ENCODE data around the gene ZAP70. TPM values are rescaled to one million over a fixed set of nuclear protein-coding genes. Genes with fewer than 3 reads are reported as not detected.
"Not testable (repeated sequence)": the region's sequence is repeated elsewhere in the genome, so short reads cannot be mapped to it uniquely, and the experiment has no call there.

ZAP70 gene
- total and polyA plus RNA-seq, 8 donors: 1.1 to 78.2 (median 4.1) TPM

GRCh38 chr2:97677480-97677879, 35.9 kb upstream of the ZAP70 start:
- TF ChIP-seq POLR2AphosphoS5 (IDR thresholded peaks at IDR 0.05): no peak
- no peak for TF ChIP-seq EP300 (IDR thresholded peaks at IDR 0.05)
- no peak for TF ChIP-seq POLR2A (IDR thresholded peaks at IDR 0.05)
- H3K4me3 ChIP-seq: no peak overlapping the region
- H3K9me3 ChIP-seq: no peaks in the 10 kb centered on the region
- no peaks in the 10 kb centered on the region for H3K27me3 ChIP-seq
- H3K36me3 ChIP-seq: no peaks in the 10 kb centered on the region
- 83 to 91% (median 88%) methylated on average over 2 of the region's 2 CpGs for WGBS, 5 donors
- no peak for DNase-seq
- no peaks in the 10 kb centered on the region for H3K4me1 ChIP-seq
- intact Hi-C loops (cut with DNase I; ENCODE audit: low total_unique reads): no loop called here
- no peak overlapping the region for H3K27ac ChIP-seq

DNA sequence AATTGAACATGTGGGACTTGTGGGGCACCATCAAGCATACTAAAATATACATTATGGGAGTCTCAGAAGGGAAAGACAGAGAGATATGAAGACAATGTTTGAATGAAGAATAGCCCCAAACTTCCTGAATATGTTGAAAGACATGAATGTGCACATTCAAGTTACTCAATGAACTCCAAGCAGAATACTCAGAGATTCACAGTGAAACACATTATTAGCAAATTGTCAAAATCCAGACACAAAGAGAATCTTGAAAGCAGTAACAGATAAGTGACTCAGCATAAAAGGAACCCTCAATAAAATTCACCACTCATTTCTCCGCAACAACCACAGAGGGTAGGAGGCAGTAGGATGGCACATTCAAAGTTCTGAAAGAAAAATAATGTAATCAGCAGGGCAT, 35.1 kb upstream of the ZAP70 start:
- Histone ChIP-seq H3K36me3 (no peaks in the 10 kb centered on the region), H3K4me1 (no peaks in the 10 kb centered on the region), H3K4me3 (no peak overlapping the region), H3K27ac (no peak overlapping the region), H3K9me3 (no peaks in the 10 kb centered on the region), H3K27me3 (no peaks in the 10 kb centered on the region)
- no peak for DNase-seq
- 86 to 100% (median 89%) methylated on average over 1 of the region's 1 CpG for WGBS, 5 donors
- TF ChIP-seq POLR2AphosphoS5 (IDR thresholded peaks at IDR 0.05) (no peak), POLR2A (IDR thresholded peaks at IDR 0.05) (no peak), CTCF (IDR thresholded peaks at IDR 0.05) (no peak), EP300 (IDR thresholded peaks at IDR 0.05) (no peak)
- intact Hi-C loops (cut with DNase I; ENCODE audit: low total_unique reads): no loop called here

DNA sequence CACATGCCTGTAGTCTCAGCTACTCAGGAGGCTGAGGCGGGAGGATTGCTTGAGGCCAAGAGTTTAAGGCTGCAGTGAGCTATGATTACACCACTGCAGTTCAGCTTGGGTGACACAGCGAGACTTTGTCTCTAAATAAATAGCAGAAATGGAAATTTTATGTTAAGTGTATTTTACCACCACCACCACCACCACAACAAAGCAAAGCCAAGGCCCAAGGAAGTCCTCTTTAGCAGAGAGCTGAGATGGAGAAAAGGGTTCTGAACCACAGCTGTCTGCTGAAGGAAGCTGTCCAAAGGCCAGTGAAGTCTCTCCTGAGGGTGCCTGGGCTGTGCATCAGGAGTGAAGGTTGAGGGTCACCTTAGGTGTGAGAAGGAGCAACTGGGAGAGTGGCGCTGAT, 26.1 kb upstream of the ZAP70 start:
- H3K4me1 ChIP-seq; H3K27me3 ChIP-seq; H3K36me3 ChIP-seq; H3K9me3 ChIP-seq; intact Hi-C loops (cut with DNase I; ENCODE audit: low total_unique reads); H3K4me3 ChIP-seq; H3K27ac ChIP-seq; DNase-seq: not testable (repeated sequence)
- WGBS, 5 donors: 87 to 100% (median 90%) methylated on average over 2 of the region's 3 CpGs

DNA sequence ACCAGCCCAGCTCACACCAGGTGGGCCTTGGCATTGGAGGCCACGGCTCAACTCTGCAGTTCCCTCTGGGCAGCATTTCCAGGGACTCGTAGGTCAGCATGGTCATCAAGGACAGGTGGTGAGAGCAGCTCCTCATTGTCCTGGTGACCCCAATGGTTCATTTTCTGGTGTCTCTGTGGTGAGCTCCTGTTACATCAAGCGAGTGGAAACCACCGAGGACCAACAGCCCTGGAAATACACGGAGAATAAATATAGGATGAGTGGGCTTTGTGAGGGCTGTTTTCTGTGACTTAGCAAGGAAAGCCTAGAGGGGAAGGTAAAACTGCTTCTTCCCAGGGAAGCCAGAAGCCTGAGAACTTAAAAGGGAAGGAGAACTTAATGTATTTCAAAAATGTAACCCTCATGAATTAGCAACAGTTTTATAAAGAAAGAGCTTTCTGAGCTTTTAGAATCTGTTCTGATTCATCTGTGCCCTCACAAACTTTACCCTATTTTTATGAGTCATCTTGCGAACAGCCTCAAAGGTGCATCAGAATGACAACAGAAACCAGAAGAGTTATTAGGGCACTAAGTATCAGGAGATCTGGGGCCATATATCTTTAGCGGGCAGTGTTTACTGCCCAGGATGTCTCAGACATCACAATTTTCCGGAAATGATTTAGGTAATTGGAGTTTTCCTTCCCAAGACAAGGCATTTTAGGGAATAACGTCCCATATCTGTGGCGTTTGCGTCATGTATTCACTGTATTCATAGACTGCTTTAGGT, 25.1 kb upstream of the ZAP70 start:
- 81 to 88% (median 85%) methylated on average over 9 to 11 of the region's 11 CpGs for WGBS, 5 donors
- Histone ChIP-seq H3K36me3 (no peaks in the 10 kb centered on the region), H3K4me1 (no peaks in the 10 kb centered on the region), H3K27me3 (no peaks in the 10 kb centered on the region), H3K9me3 (no peaks in the 10 kb centered on the region), H3K4me3 (no peak overlapping the region), H3K27ac (no peak overlapping the region)
- TF ChIP-seq POLR2AphosphoS5 (IDR thresholded peaks at IDR 0.05) (no peak), POLR2A (IDR thresholded peaks at IDR 0.05) (no peak), CTCF (IDR thresholded peaks at IDR 0.05) (no peak), EP300 (IDR thresholded peaks at IDR 0.05) (no peak)
- no peak for DNase-seq
- intact Hi-C loops (cut with DNase I; ENCODE audit: low total_unique reads): no loop called here

DNA sequence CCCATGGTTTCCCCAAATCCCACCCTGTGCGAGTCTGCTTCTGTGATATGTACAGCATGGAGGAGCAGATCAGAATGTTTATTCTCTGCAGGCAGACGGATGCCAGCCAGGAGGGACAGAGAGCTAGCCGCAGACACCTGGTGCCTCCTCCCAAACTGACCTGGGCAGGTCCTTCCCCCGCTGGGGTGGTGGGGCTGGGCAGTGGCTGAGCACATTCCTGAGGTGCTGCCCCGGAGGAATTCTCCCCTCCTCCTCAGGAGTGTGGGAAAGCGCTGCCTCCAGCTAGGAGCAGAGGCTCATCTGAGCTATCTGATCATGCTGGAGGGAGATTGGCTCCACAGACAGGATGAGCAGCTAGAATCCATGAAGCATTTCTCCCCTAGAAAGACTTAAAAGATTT, 22.2 kb upstream of the ZAP70 start:
- 55 to 63% (median 63%) methylated on average over 5 to 6 of the region's 6 CpGs for WGBS, 5 donors
- H3K36me3 ChIP-seq: no peaks in the 10 kb centered on the region
- intact Hi-C loops (cut with DNase I; ENCODE audit: low total_unique reads): loop anchor here (10.0 kb wide), 1 partner anchor 96 kb away; no protein-coding TSS in a partner anchor
- no peak for DNase-seq
- H3K4me1 ChIP-seq: no peaks in the 10 kb centered on the region
- H3K9me3 ChIP-seq: no peaks in the 10 kb centered on the region
- no peaks in the 10 kb centered on the region for H3K27me3 ChIP-seq
- no peak for TF ChIP-seq EP300 (IDR thresholded peaks at IDR 0.05)
- TF ChIP-seq POLR2A (IDR thresholded peaks at IDR 0.05): no peak
- no peak for TF ChIP-seq POLR2AphosphoS5 (IDR thresholded peaks at IDR 0.05)
- no peak for TF ChIP-seq CTCF (IDR thresholded peaks at IDR 0.05)
- no peak overlapping the region for H3K27ac ChIP-seq
- H3K4me3 ChIP-seq: no peak overlapping the region
